Fibroblast of lung (primary cell): Measurements from ENCODE around the gene EXD2. TPM values are rescaled to one million over a fixed set of nuclear protein-coding genes. Genes with fewer than 3 reads are reported as not detected.
A peak's percentile ranks its signal among the peaks of the same experiment; 100 is the strongest.

Experiments used
- DNase-seq, 2 donors: peaks; one replicate each; pipeline versions ENCODE4 v3.0.0 to v3.0.0-alpha.2; 2010; ENCODE audit warnings: low read depth in 2 of 2
- H2AFZ ChIP-seq: 2 replicates; pipeline ENCODE4 v1.5.1; 2012; ENCODE audit warnings: low read length, control low read depth, inconsistent platforms
- H3K27ac ChIP-seq: 2 replicates; pipeline ENCODE4 v1.5.1; 2011; ENCODE audit warnings: low read length, control low read depth; ENCODE audit not compliant: insufficient read depth
- H3K27me3 ChIP-seq: 2 replicates; pipeline ENCODE4 v1.5.1; 2011; ENCODE audit warnings: mild to moderate bottlenecking, low read length; ENCODE audit not compliant: control insufficient read depth, insufficient read depth
- H3K36me3 ChIP-seq: 2 replicates; pipeline ENCODE4 v1.5.1; 2011; ENCODE audit warnings: low read length; ENCODE audit not compliant: control insufficient read depth, insufficient read depth
- H3K4me1 ChIP-seq: 2 replicates; pipeline ENCODE4 v1.5.1; 2011; ENCODE audit warnings: low read length; ENCODE audit not compliant: control insufficient read depth, insufficient read depth; ENCODE audit errors: extremely low read depth
- H3K4me2 ChIP-seq: 2 replicates; pipeline ENCODE4 v1.5.1; 2011; ENCODE audit warnings: low read length, control low read depth; ENCODE audit not compliant: insufficient read depth; ENCODE audit errors: extremely low read depth
- H3K4me3 ChIP-seq, 4 experiments: fragments of 200-600 bp in 1 of 4; sonication (generic) in 1 of 4; replicated peaks in 1 of 4; 2 replicates each; pipeline ENCODE4 v1.5.1; 2011 to 2016; ENCODE audit warnings: low read length in 4 of 4, low read depth in 3 of 4, mild to moderate bottlenecking in 3 of 4, control low read depth in 2 of 4, inconsistent platforms in 1 of 4, mixed read lengths in 1 of 4; ENCODE audit not compliant: insufficient read depth in 1 of 4; ENCODE audit errors: control extremely low read depth in 1 of 4
- H3K79me2 ChIP-seq: 2 replicates; pipeline ENCODE4 v1.5.1; 2012; ENCODE audit warnings: mild to moderate bottlenecking, low read length, inconsistent platforms; ENCODE audit not compliant: control insufficient read depth, insufficient read depth
- H3K9ac ChIP-seq: 2 replicates; pipeline ENCODE4 v1.5.1; 2011; ENCODE audit warnings: mild to moderate bottlenecking, low read length, control low read depth; ENCODE audit not compliant: insufficient read depth
- H3K9me3 ChIP-seq: 2 replicates; pipeline ENCODE4 v1.5.1; 2012; ENCODE audit warnings: low read depth, low read length; ENCODE audit not compliant: control insufficient read depth, insufficient read depth
- H4K20me1 ChIP-seq: 2 replicates; pipeline ENCODE4 v1.5.1; 2011; ENCODE audit warnings: low read length; ENCODE audit not compliant: control insufficient read depth, insufficient read depth; ENCODE audit errors: extremely low read depth
- CTCF ChIP-seq, 2 donors: IDR thresholded peaks in 1 of 2; conservative IDR thresholded peaks in 1 of 2; 1 replicate in 1 of 2; 2 replicates in 1 of 2; pipeline ENCODE4 v1.5.1; 2011 to 2012; ENCODE audit warnings: low read length in 2 of 2, control low read depth in 1 of 2, inconsistent platforms in 1 of 2, low read depth in 1 of 2, mild to moderate bottlenecking in 1 of 2
- EZH2 ChIP-seq: IDR thresholded peaks from 2 replicates; pipeline ENCODE4 v1.5.1; 2012; ENCODE audit warnings: low read length, control low read depth, mild to moderate bottlenecking; ENCODE audit errors: missing control alignments
- polyA plus RNA-seq, 2 donors: library from polyadenylated mRNA; depleted of rRNA in 1 of 2; stranded (reverse) in 1 of 2; unstranded in 1 of 2; fragments of >200 nt; gene quantifications; 2 replicates each; pipeline ENCODE4 v1.2.1, GENCODE V29; 2011 to 2012; ENCODE audit warnings: missing spikeins in 1 of 2
- total RNA-seq: library from RNA; depleted of rRNA; stranded (reverse); fragments of >200 nt; gene quantifications from 2 replicates; pipeline ENCODE4 v1.2.1, GENCODE V29; 2014

The EXD2 gene
- total and polyA plus RNA-seq, 2 donors (not counting 1 experiment from before 2014, with no cell fraction given): 25.5 to 27.7 TPM

- H3K36me3 ChIP-seq: no peaks in the 10 kb centered on the region
- no peak for DNase-seq
- no peak overlapping the region for H3K27ac ChIP-seq
- no peak overlapping the region for H2AFZ ChIP-seq
- no peaks in the 10 kb centered on the region for H3K79me2 ChIP-seq
- H3K4me3 ChIP-seq: no peak overlapping the region
- TF ChIP-seq EZH2 (no peak), CTCF (conservative IDR thresholded peaks at IDR 0.05 in 1 of 2, IDR thresholded peaks at IDR 0.05 in 1 of 2; ENCODE audit: low read depth in 1 of 2, low read length in 2 of 2) (no peak)
- H4K20me1 ChIP-seq: no peaks in the 10 kb centered on the region
- peaks cover 3% of the 10 kb centered on the region for H3K4me1 ChIP-seq
- H3K27me3 ChIP-seq: no peaks in the 10 kb centered on the region
- H3K9me3 ChIP-seq: no peaks in the 10 kb centered on the region
- H3K4me2 ChIP-seq: no peak overlapping the region
- no peak overlapping the region for H3K9ac ChIP-seq
Observed at GRCh38 chr14:69291396-69291795, 100.1 kb downstream of the EXD2 start.

DNA sequence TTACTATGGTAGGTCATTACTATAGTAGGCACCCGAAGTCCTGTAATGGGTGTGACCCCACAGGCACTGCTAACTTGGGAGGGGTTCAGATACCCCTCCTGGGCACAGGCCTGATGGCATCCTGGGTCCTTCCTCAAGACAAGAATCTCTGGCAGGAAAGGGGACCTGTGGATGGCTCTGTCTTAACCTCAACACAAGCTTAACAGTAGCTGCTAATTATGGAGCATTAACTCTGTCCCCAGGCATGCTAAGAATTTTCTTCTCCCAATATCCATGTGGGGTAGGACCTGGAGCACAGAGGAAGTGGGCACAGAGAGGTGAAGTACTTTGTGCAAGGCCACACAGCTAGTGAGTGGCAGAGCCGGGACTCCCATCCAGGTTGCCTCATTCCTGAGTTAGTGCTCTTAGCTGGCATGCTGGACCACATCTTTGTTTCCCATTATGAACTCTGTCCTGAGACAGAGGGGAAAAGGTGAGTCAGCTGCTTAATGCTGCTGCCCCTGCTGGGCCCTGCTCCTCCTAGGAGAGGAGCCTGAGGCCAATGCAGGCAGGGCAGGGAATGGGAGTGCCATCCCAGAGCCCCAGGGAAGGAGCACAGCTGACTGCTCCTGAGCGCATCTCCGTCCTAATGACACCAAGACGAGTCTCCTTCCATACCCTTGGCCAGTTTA is 100.7 kb downstream of the EXD2 start:
- Histone ChIP-seq H3K36me3 (no peaks in the 10 kb centered on the region), H3K27me3 (no peaks in the 10 kb centered on the region), H2AFZ (no peak overlapping the region), H3K9me3 (no peaks in the 10 kb centered on the region), H3K79me2 (no peaks in the 10 kb centered on the region), H3K9ac (no peak overlapping the region), H3K4me1 (peaks cover 3% of the 10 kb centered on the region), H3K4me3 (no peak overlapping the region), H4K20me1 (no peaks in the 10 kb centered on the region), H3K27ac (no peak overlapping the region), H3K4me2 (no peak overlapping the region)
- TF ChIP-seq CTCF (conservative IDR thresholded peaks at IDR 0.05 in 1 of 2, IDR thresholded peaks at IDR 0.05 in 1 of 2; ENCODE audit: low read depth in 1 of 2, low read length in 2 of 2) (no peak), EZH2 (no peak)
- DNase-seq: peak in 1 of 2 donors; percentile 42

Other genes with a start within 250 kb of the EXD2 start
- 178 and 254 TPM in 2 replicates for gene ACTN1, start 212.2 kb upstream of the EXD2 start, total RNA-seq
- 578 and 729 TPM in 2 replicates for gene ACTN1, start 212.2 kb upstream of the EXD2 start, polyA plus RNA-seq
- 10.3 and 16.8 TPM in 2 replicates for gene DCAF5, start 38.4 kb upstream of the EXD2 start, total RNA-seq
- gene DCAF5, start 38.4 kb upstream of the EXD2 start, polyA plus RNA-seq: 26.4 and 31.8 TPM in 2 replicates
- 8.5 and 9.6 TPM in 2 replicates for gene GALNT16, start 68.7 kb downstream of the EXD2 start, total RNA-seq
- gene GALNT16, start 68.7 kb downstream of the EXD2 start, polyA plus RNA-seq: 8.1 and 27.7 TPM in 2 replicates
- 168 and 190 TPM in 2 replicates for gene ERH, start 206.8 kb downstream of the EXD2 start, total RNA-seq
- gene ERH, start 206.8 kb downstream of the EXD2 start, polyA plus RNA-seq: 182 and 264 TPM in 2 replicates
- gene SLC39A9, start 207.2 kb downstream of the EXD2 start, total RNA-seq: 81.9 and 84.0 TPM in 2 replicates
- gene SLC39A9, start 207.2 kb downstream of the EXD2 start, polyA plus RNA-seq: 79.2 and 104 TPM in 2 replicates